Measurements from ENCODE around the gene MAGI3.
"Not testable (repeated sequence)": the region's sequence is repeated elsewhere in the genome, so short reads cannot be mapped to it uniquely, and the experiment has no call there.

Gene MAGI3

GRCh38 chr1:113444857-113445256 is 54.5 kb downstream of the MAGI3 start:
- DNase-seq, result no peak

DNA sequence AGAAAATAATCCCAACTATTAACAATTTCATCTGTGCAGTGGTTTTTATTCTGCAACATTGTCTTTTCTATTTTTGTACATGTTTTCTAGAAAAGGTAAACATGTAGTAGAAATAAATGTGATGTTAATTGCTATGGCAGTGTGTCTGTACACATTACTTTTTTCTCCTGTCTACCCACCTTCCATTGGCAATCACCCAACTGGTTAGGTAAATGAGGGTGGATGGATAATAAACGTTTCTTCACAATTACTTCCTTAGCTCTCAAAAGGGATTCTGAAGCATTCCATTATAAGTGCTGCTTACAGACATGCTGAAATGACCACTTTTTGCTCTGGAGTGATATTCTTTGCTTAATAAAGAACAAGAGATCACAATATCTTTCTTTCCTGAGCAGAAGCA is 61.4 kb downstream of the MAGI3 start:
- DNase-seq, result no peak

- no peak for DNase-seq
Observed at GRCh38 chr1:113452921-113453770, 62.8 kb downstream of the MAGI3 start.

- no peak for DNase-seq
Observed at GRCh38 chr1:113453771-113454083, 63.4 kb downstream of the MAGI3 start.

- DNase-seq, result no peak
Observed at GRCh38 chr1:113455374-113455773, 65.1 kb downstream of the MAGI3 start.

DNA sequence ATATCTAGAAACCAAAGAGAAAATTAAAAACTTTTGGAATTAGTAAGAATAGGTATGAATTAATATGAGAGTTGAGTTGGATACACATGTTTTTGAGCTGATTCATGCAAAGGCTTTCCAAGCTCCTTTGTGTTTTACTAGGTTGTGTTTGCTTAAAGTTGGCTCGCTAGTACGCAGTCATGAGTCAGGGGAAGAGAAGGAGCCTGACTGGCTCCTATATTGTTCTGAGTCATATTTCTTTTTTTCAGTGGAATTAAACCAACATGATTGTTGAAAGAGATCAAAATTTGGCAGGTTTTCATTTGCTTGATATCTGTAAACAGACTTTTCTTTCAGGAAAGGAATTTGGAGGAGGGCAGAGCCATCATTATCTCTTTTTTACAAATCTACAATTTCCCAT is 66.7 kb downstream of the MAGI3 start:
- no peak for DNase-seq

GRCh38 chr1:113459279-113459678 is 69.0 kb downstream of the MAGI3 start:
- no peak for DNase-seq

DNA sequence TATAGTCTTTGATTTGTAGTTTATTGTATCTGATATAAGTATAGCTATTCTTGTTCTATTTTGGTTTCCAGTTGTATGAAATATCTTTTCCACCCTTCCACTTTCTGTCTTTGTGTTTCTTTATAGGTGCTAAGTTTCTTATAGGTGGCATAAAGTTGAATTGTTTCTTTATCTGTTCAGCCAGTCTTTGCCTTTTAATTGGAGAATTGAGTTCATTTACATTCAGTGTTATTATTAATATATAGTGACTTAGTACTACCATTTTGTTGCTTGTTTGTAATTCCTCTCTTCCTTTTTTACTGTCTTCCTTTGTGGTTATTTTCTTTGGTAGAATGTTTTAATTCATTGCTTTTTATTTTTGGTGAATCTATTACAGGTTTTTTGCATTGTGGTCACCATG is 77.7 kb downstream of the MAGI3 start:
- no peak for DNase-seq

GRCh38 chr1:113478427-113479195 is 88.3 kb downstream of the MAGI3 start:
- not testable (repeated sequence) for DNase-seq

DNA sequence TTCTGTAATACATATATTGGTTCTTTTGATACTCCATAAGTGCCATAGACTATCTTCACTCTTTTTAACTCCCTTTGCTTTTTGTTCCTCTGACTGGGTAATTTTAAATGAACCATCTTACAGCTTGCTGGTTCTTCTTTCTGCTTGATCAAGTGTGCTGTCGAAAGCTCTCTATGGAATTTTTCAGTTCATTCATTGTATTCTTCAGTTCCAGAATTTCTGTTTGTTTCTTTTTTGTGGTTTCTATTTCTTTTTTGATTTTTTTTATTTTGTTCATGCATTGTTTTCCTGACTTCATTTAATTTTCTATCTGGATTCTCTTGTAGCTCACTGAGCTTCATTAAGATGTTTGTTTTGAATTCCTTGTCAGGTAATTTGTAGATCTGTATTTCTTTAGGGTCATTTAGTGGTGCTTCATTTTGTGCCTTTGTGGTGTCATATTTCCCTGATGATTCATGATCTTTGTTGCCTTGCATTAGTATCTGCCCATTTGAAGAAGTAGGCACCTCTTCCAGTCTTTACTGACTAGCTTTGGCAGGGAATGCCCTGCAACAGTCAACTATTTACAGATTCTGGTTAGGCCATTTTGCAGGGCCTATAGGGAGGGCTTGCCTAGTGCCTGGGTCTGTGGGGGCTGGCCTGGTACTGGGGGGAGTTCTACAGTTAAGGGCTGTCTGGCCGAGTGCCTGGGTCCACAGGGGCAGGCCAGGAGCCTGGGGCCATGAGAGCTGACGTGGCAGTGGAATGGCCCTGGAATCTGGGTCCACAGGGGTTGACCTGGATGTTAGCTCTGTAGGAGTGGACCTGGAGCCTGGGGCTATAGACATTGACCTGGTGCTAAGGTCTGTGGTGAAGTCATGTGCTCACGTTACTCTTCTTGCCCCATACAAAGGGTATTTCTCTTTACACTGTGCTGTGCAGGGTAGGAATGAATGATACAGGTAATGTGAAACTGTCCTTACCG is 89.7 kb downstream of the MAGI3 start:
- no peak for DNase-seq

GRCh38 chr1:113485131-113485530 is 94.8 kb downstream of the MAGI3 start:
- DNase-seq, result not testable (repeated sequence)

DNA sequence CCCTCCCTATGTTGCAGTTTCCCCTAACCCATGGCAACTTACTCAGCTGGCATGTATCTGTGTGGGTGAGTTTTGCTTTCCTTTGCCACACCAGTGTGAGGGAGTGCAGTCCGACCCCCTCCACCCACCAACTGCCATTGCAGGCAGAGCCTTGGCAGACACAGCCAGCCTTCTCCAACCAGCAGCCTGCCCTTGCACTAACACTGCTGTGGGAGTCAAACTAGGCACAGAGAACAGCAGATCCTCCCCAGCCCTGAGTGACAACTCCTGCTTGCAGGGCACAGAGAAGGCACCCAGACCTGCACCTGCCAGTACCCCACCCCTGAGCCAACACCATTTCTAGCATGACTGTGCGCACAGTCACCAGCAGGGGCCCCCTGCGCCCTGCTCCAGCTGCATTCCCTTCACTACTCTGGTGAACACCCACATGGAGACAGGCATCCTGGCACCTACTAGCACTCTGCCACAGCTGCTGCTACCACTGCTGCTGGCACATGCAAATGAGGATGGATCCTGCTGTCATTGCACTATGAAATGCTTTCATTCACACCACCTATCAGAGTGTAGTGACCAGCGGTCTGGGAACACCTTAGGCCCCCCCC is 98.4 kb downstream of the MAGI3 start:
- no peak for DNase-seq

- DNase-seq, result no peak
Observed at GRCh38 chr1:113490384-113490783, 100.1 kb downstream of the MAGI3 start.

- no peak for DNase-seq
Observed at GRCh38 chr1:113493533-113493932, 103.2 kb downstream of the MAGI3 start.

DNA sequence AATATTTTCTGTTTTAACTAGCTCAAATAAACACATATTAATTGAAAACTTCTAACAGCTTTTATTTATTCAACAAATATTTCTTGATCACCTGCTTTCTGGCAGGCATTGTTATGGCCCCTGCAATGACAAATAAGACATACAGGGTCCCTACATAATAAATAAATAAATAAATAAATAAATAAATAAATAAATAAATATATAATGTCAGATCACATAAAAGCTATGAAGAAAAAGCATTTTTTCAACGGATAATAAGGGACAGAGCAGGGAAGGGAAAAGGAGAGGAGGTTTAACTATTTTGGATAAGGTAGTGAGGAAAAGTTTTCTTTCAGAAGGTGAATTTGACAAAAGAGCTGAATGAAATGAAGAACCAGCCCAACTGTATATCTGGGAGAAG is 115.0 kb downstream of the MAGI3 start:
- DNase-seq, result no peak

- DNase-seq, result no peak
Observed at GRCh38 chr1:113507552-113508214, 117.4 kb downstream of the MAGI3 start.

GRCh38 chr1:113508364-113509164 is 118.2 kb downstream of the MAGI3 start:
- DNase-seq, result no peak

DNA sequence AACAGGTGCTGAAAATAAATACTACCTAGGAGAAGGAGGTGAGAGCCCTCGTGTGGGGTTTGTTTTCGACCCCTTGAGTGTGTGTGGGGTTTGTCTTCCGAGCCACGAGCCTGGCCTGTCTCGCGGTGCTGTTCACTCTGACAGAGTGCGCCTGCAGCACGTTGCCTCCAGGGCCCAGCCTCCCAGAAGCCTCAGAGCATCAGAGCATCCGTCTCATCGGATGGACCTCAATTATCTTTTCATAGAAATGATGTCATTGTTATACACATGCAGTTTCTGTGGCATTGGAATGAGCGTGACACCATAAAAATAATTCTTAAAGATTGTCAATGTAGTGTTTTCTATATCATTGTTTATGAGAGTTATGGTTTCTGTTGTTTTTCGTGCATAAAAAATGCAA is 119.5 kb downstream of the MAGI3 start:
- DNase-seq, result not testable (repeated sequence)

GRCh38 chr1:113511269-113511668 is 121.0 kb downstream of the MAGI3 start:
- no peak for DNase-seq

DNA sequence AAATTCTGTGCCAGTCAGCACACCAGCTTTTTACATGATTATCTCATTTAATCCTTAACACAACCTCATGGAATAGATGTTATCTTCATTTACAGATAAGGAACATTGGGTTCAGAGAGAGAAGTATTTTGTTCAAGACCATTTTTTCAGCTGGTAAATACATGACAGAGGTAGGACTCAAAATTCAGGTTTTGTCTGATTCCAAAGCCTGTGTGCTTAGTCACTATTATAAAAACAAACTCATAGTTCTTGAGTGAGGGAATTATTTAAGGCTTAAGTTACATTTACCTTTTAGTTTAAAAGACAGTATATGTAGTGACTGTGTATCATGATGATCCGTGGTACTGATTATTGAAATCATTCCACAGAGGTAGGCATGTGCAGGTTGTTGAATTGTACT is 125.2 kb downstream of the MAGI3 start:
- DNase-seq, result no peak

DNA sequence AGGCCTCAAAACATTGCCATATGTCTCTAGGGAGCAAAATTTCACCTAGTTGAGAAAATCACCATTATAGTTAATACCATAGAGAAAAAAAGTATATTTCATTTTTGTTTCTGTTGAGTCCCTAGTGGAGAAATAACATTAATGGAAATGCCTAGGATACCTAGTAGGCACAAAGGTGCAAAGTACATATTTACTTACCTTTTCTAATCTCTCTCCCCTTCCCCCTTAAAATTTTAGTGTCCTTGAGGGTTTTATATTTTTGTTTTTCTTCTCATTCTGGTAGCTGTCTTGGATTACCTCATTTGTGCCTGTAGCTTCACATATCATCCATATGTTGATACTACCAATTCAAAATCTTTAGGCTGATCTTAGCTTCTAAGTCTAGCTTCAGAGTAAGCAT is 127.0 kb downstream of the MAGI3 start:
- no peak for DNase-seq
